Endothelial cell of umbilical vein (primary cell): ENCODE results near the gene UNC5C. TPM values are rescaled to one million over a fixed set of nuclear protein-coding genes. Genes with fewer than 3 reads are reported as not detected.

Experiments used
- BruUV-seq: library from RNA; stranded (reverse); fragments of 400-500 nt; replicated peaks from 2 replicates; lab custom pipeline; 2021; lab: Mats Ljungman, UMichigan
- CTCF ChIA-PET: fragments of 300-600, 350-600 bp; sonication (Branson Sonifier 250); formaldehyde crosslinking; loops from one replicate; lab custom pipeline; 2021; ENCODE audit warnings: antibody characterized with exemption, inconsistent platforms; lab: Charles Lee
- POLR2A ChIA-PET: fragments of 300-600, 350-600 bp; sonication (Branson Sonifier 250); formaldehyde crosslinking; loops from one replicate; lab custom pipeline; 2021; ENCODE audit warnings: antibody characterized with exemption, inconsistent platforms; lab: Charles Lee
- DNase-seq: peaks from one replicate; pipeline ENCODE4 v3.0.0-alpha.2; 2011; ENCODE audit warnings: low read depth, low spot score
- FAIRE-seq: peaks from 2 replicates; lab custom pipeline; 2011; peaks lifted over from hg19 to GRCh38; lab: Jason Lieb, UNC
- H2AFZ ChIP-seq: 2 replicates; pipeline ENCODE4 v1.6.0; 2012; ENCODE audit warnings: low read depth, low read length, control low read depth, inconsistent platforms
- H3K27ac ChIP-seq: 2 replicates; pipeline ENCODE4 v1.5.1; 2011; ENCODE audit warnings: low read depth, mild to moderate bottlenecking, control low read depth, low read length, moderate library complexity; ENCODE audit not compliant: insufficient read depth
- H3K27me3 ChIP-seq, 2 experiments: 2 replicates each; pipeline versions ENCODE4 v1.6.0 to v1.6.1; 2011; ENCODE audit warnings: low read length in 2 of 2, mixed read lengths in 1 of 2; ENCODE audit not compliant: control insufficient read depth in 2 of 2, insufficient read depth in 2 of 2
- H3K36me3 ChIP-seq, 2 experiments: 2 replicates in 1 of 2; 3 replicates in 1 of 2; pipeline ENCODE4 v1.5.1; 2011; ENCODE audit warnings: low read length in 2 of 2, mild to moderate bottlenecking in 1 of 2, moderate library complexity in 1 of 2; ENCODE audit not compliant: control insufficient read depth in 2 of 2, insufficient read depth in 2 of 2; ENCODE audit errors: extremely low read depth in 1 of 2
- H3K4me1 ChIP-seq: 3 replicates; pipeline ENCODE4 v1.5.1; 2011; ENCODE audit warnings: mild to moderate bottlenecking, low read length; ENCODE audit not compliant: control insufficient read depth, insufficient read depth; ENCODE audit errors: extremely low read depth
- H3K4me2 ChIP-seq: 2 replicates; pipeline ENCODE4 v1.6.1; 2011; ENCODE audit warnings: low read length, control low read depth, mixed read lengths; ENCODE audit not compliant: insufficient read depth
- H3K4me3 ChIP-seq, 3 experiments: fragments of 200-600 bp in 1 of 3; sonication (generic), shearing (Covaris generic) in 1 of 3; replicated peaks in 1 of 3; 2 replicates each; pipeline ENCODE4 v1.5.1; 2011 to 2016; ENCODE audit warnings: control low read depth in 3 of 3, low read length in 3 of 3, mild to moderate bottlenecking in 2 of 3, inconsistent platforms in 1 of 3, low read depth in 1 of 3, moderate library complexity in 1 of 3; ENCODE audit not compliant: insufficient read depth in 1 of 3
- H3K79me2 ChIP-seq: 2 replicates; pipeline ENCODE4 v1.6.0; 2012; ENCODE audit warnings: low read length, inconsistent platforms; ENCODE audit not compliant: control insufficient read depth, insufficient read depth
- H3K9ac ChIP-seq: replicated peaks from 2 replicates; pipeline ENCODE3; 2011; ENCODE audit warnings: low read length, control low read depth; ENCODE audit not compliant: insufficient read depth; ENCODE audit errors: extremely low read depth
- H3K9me1 ChIP-seq: replicated peaks from 3 replicates; pipeline ENCODE4 v1.6.0; 2011; ENCODE audit warnings: mild to moderate bottlenecking, low read length; ENCODE audit not compliant: control insufficient read depth, insufficient read depth; ENCODE audit errors: extremely low read depth
- H3K9me3 ChIP-seq: replicated peaks from 2 replicates; pipeline ENCODE4 v1.5.1; 2012; ENCODE audit warnings: low read length, inconsistent platforms; ENCODE audit not compliant: control insufficient read depth, insufficient read depth
- H4K20me1 ChIP-seq: replicated peaks from 2 replicates; pipeline ENCODE3; 2011; ENCODE audit warnings: mild to moderate bottlenecking, low read length; ENCODE audit not compliant: control insufficient read depth, insufficient read depth; ENCODE audit errors: extremely low read depth
- EZH2 ChIP-seq: IDR thresholded peaks from 2 replicates; pipeline ENCODE4 v1.6.1; 2012; ENCODE audit warnings: borderline replicate concordance, low read depth, mild to moderate bottlenecking, moderate library complexity, low read length, inconsistent platforms; ENCODE audit not compliant: severe bottlenecking
- FOS ChIP-seq: IDR thresholded peaks from 2 replicates; pipeline ENCODE4 v1.6.1; 2011; ENCODE audit warnings: mild to moderate bottlenecking, low read length, moderate library complexity, borderline replicate concordance; ENCODE audit not compliant: insufficient read depth
- GATA2 ChIP-seq: IDR thresholded peaks from 2 replicates; pipeline ENCODE4 v1.7.0; 2011; ENCODE audit warnings: low read depth, mild to moderate bottlenecking, moderate library complexity, mixed read lengths, low read length; ENCODE audit not compliant: insufficient read length, insufficient read depth
- JUN ChIP-seq: IDR thresholded peaks from 2 replicates; pipeline ENCODE4 v1.6.1; 2011; ENCODE audit warnings: borderline replicate concordance, low read depth; ENCODE audit not compliant: insufficient read length, insufficient read depth
- MYC ChIP-seq: IDR thresholded peaks from one replicate; pipeline ENCODE4 v1.6.1; 2011; ENCODE audit warnings: mild to moderate bottlenecking, low read depth, low read length
- POLR2A ChIP-seq: IDR thresholded peaks from 2 replicates; pipeline ENCODE4 v1.6.1; 2012; ENCODE audit warnings: low read depth, mild to moderate bottlenecking, control low read depth, low read length
- POLR2AphosphoS5 ChIP-seq: IDR thresholded peaks from 2 replicates; pipeline ENCODE4 v1.6.1; 2012; ENCODE audit warnings: low read depth, mild to moderate bottlenecking, control low read depth, low read length, moderate library complexity; ENCODE audit not compliant: insufficient read depth
- dilution Hi-C: fragments of 300-500 bp; cut with MboI; formaldehyde crosslinking; loops from one replicate; pipeline ENCODE4 v1.15.0; 2019; ENCODE audit warnings: low sequenced_read_pairs; ENCODE audit not compliant: extremely low pct_ligation_motif_present
- intact Hi-C: fragments of 100-400 bp; cut with micrococcal nuclease; formaldehyde crosslinking; loops from one replicate; pipeline ENCODE4 v1.10.0; 2022
- polyA plus RNA-seq, 4 experiments: library from polyadenylated mRNA; depleted of rRNA in 3 of 4; stranded (reverse) in 3 of 4; unstranded in 1 of 4; fragments of >200 nt; gene quantifications; 2 replicates each; pipeline versions ENCODE4 v1.2.1 to v1.2.3, GENCODE V29; 2011 to 2012; ENCODE audit warnings: missing spikeins in 1 of 4
- total RNA-seq: library from RNA; stranded (reverse); gene quantifications from 2 replicates; pipeline ENCODE4 v1.2.3, GENCODE V29; 2021
- TF ChIP-seq, protein P1 (sequence below), 2 donors: IDR thresholded peaks; 1 replicate in 1 of 2; 2 replicates in 1 of 2; pipeline ENCODE4 v1.5.1; 2011; ENCODE audit warnings: low read length in 2 of 2, mild to moderate bottlenecking in 2 of 2, moderate library complexity in 2 of 2, control low read depth in 1 of 2, inconsistent platforms in 1 of 2, low read depth in 1 of 2; ENCODE audit not compliant: insufficient read depth in 1 of 2; ENCODE audit errors: extremely low read depth in 1 of 2
- TF ChIP-seq, protein P2 (sequence below): IDR thresholded peaks from 2 replicates; pipeline ENCODE4 v1.6.1; 2011; ENCODE audit not compliant: insufficient read depth, insufficient read length

Gene UNC5C
- total and polyA plus RNA-seq, 2 donors (not counting 3 experiments of a cell fraction or from before 2014, with no cell fraction given): 0.44 to 0.53 TPM

DNA sequence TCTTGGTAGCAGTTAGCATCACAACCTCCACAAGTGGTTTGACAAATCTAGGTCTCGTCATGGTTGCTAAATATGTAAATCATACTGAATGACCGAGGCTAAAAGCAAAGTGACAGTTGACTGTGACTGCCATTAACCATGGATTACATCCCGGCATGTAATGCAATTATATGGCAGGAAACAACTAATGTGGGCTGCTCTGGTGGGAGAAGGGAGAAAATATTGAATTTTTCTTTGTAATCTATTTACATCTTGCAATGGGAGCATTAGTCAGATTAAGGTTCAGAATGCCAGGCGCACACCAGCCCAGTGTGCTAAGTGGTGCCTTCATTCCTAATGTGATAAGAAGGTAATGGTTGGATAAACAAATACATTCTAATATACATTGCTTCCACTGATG lies 35.8 kb downstream of the UNC5C start:
- no peak for FAIRE-seq
- H3K36me3 ChIP-seq: no peaks in the 10 kb centered on the region
- H4K20me1 ChIP-seq: no peaks in the 10 kb centered on the region
- no peak overlapping the region for H2AFZ ChIP-seq
- H3K4me3 ChIP-seq: no peak overlapping the region
- H3K27me3 ChIP-seq: no peaks in the 10 kb centered on the region
- H3K27ac ChIP-seq: no peak overlapping the region
- H3K9ac ChIP-seq: no peak overlapping the region
- no TSS peak for BruUV-seq
- H3K4me1 ChIP-seq: peaks cover 10% of the 10 kb centered on the region
- no peaks in the 10 kb centered on the region for H3K79me2 ChIP-seq
- H3K9me1 ChIP-seq: no peaks in the 10 kb centered on the region
- intact Hi-C loops (no loop called here), dilution Hi-C loops (no loop called here)
- H3K9me3 ChIP-seq: no peaks in the 10 kb centered on the region
- CTCF ChIA-PET: interaction anchor here (1.3 kb wide), 1 partner anchor 102 kb away, joined by 3 read pairs; no protein-coding TSS in a partner anchor
- H3K4me2 ChIP-seq: no peak overlapping the region
- TF ChIP-seq MYC (no peak), EZH2 (no peak), POLR2AphosphoS5 (no peak), FOS (no peak), GATA2 (no peak), POLR2A (no peak), JUN (no peak)
- TF ChIP-seq, protein P1, sequence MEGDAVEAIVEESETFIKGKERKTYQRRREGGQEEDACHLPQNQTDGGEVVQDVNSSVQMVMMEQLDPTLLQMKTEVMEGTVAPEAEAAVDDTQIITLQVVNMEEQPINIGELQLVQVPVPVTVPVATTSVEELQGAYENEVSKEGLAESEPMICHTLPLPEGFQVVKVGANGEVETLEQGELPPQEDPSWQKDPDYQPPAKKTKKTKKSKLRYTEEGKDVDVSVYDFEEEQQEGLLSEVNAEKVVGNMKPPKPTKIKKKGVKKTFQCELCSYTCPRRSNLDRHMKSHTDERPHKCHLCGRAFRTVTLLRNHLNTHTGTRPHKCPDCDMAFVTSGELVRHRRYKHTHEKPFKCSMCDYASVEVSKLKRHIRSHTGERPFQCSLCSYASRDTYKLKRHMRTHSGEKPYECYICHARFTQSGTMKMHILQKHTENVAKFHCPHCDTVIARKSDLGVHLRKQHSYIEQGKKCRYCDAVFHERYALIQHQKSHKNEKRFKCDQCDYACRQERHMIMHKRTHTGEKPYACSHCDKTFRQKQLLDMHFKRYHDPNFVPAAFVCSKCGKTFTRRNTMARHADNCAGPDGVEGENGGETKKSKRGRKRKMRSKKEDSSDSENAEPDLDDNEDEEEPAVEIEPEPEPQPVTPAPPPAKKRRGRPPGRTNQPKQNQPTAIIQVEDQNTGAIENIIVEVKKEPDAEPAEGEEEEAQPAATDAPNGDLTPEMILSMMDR (IDR thresholded peaks at IDR 0.05; ENCODE audit: extremely low read depth in 1 of 2, insufficient read depth in 1 of 2, low read depth in 1 of 2, low read length in 2 of 2): no peak
- TF ChIP-seq, protein P2, sequence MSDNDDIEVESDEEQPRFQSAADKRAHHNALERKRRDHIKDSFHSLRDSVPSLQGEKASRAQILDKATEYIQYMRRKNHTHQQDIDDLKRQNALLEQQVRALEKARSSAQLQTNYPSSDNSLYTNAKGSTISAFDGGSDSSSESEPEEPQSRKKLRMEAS: no peak
- DNase-seq: no peak
- POLR2A ChIA-PET: no interaction called here
